PC-3 (cell line): ENCODE results near the gene CCL14. TPM values are rescaled to one million over a fixed set of nuclear protein-coding genes. Genes with fewer than 3 reads are reported as not detected.

Experiments used
- ATAC-seq: fragments of 200-7000 bp; cut with Tn5 transposase; 2 replicates; pipeline ENCODE4 v1.9.1; 2020; ENCODE audit warnings: mild to moderate bottlenecking, moderate library complexity
- BruUV-seq: library from RNA; stranded (reverse); fragments of 400-500 nt; replicated peaks from 2 replicates; lab custom pipeline; 2021; lab: Mats Ljungman, UMichigan
- CTCF ChIA-PET: fragments of 300-600 bp; sonication (Branson Sonifier 250); formaldehyde crosslinking; loops from one replicate; lab custom pipeline; 2022; ENCODE audit warnings: antibody characterized with exemption; lab: Charles Lee
- POLR2A ChIA-PET: fragments of 300-600 bp; sonication (Branson Sonifier 250); formaldehyde crosslinking; loops from one replicate; lab custom pipeline; 2022; ENCODE audit warnings: antibody characterized with exemption; ENCODE audit not compliant: unreplicated experiment; lab: Charles Lee
- DNase-seq: peaks from one replicate; pipeline ENCODE4 v3.0.0-alpha.2; 2015
- H2AFZ ChIP-seq: fragments of 300-600 bp; sonication (generic); 2 replicates; pipeline ENCODE4 v1.6.0; 2016; ENCODE audit warnings: antibody characterized with exemption, low read length
- H3F3A ChIP-seq: fragments of 300-600 bp; sonication (generic); one replicate; pipeline ENCODE4 v1.6.0; 2017; ENCODE audit warnings: antibody characterized with exemption, low read length, control low read depth, mild to moderate bottlenecking; ENCODE audit not compliant: unreplicated experiment
- H3K27ac ChIP-seq: fragments of 300-600 bp; sonication (generic); 2 replicates; pipeline ENCODE4 v1.5.1; 2016; ENCODE audit warnings: mild to moderate bottlenecking, low read length
- H3K27me3 ChIP-seq: fragments of 300-600 bp; sonication (generic); 2 replicates; pipeline ENCODE4 v1.6.1; 2016; ENCODE audit warnings: low read length, mixed read lengths
- H3K36me3 ChIP-seq: fragments of 300-600 bp; sonication (generic); 2 replicates; pipeline ENCODE4 v1.6.1; 2016; ENCODE audit warnings: low read depth, mixed run types, low read length, mixed read lengths
- H3K4me1 ChIP-seq: fragments of 300-600 bp; sonication (generic); 2 replicates; pipeline ENCODE4 v1.5.1; 2016; ENCODE audit warnings: low read length; ENCODE audit not compliant: insufficient read depth
- H3K4me2 ChIP-seq: fragments of 300-600 bp; sonication (generic); 2 replicates; pipeline ENCODE4 v1.6.0; 2016; ENCODE audit warnings: low read length
- H3K4me3 ChIP-seq: fragments of 300-600 bp; sonication (generic); 2 replicates; pipeline ENCODE4 v1.5.1; 2016; ENCODE audit warnings: mild to moderate bottlenecking, low read length, mixed read lengths
- H3K79me2 ChIP-seq: fragments of 300-600 bp; sonication (generic); 2 replicates; pipeline ENCODE4 v1.6.1; 2017; ENCODE audit warnings: low read length, mixed read lengths
- H3K9ac ChIP-seq: fragments of 300-600 bp; sonication (generic); 2 replicates; pipeline ENCODE4 v1.6.0; 2016; ENCODE audit warnings: mild to moderate bottlenecking, low read length
- H3K9me2 ChIP-seq: fragments of 300-600 bp; sonication (generic); replicated peaks from 2 replicates; pipeline ENCODE4 v1.6.1; 2016; ENCODE audit warnings: mixed run types, low read length, mixed read lengths
- H3K9me3 ChIP-seq: fragments of 300-600 bp; sonication (generic); 2 replicates; pipeline ENCODE4 v1.6.1; 2016; ENCODE audit warnings: low read length, mixed read lengths
- H4K20me1 ChIP-seq: fragments of 300-600 bp; sonication (generic); 2 replicates; pipeline ENCODE4 v1.6.1; 2016; ENCODE audit warnings: low read length, mixed read lengths
- EZH2 ChIP-seq: fragments of 300-600 bp; sonication (generic); IDR thresholded peaks from one replicate; pipeline ENCODE4 v1.6.1; 2017; ENCODE audit warnings: antibody characterized with exemption, mild to moderate bottlenecking, low read length; ENCODE audit not compliant: unreplicated experiment
- EZH2phosphoT487 ChIP-seq: fragments of 300-600 bp; sonication (generic); IDR thresholded peaks from 2 replicates; pipeline ENCODE4 v1.6.1; 2018; ENCODE audit warnings: mild to moderate bottlenecking, antibody characterized with exemption, low read length, borderline replicate concordance
- intact Hi-C: fragments of 100-400 bp; cut with micrococcal nuclease; formaldehyde crosslinking; loops from 2 replicates; pipeline ENCODE4 v1.9.0; 2023
- total RNA-seq: library from RNA; depleted of rRNA; stranded (reverse); fragments of >200 nt; gene quantifications from 2 replicates; pipeline ENCODE4 v1.2.3, GENCODE V29; 2014
- TF ChIP-seq, protein P1 (sequence below): fragments of 300-600 bp; sonication (generic); conservative IDR thresholded peaks from 2 replicates; pipeline ENCODE4 v1.5.1; 2017; ENCODE audit warnings: antibody characterized with exemption, low read depth, mild to moderate bottlenecking, low read length

CCL14 gene
- total RNA-seq, 1 experiment from 2014 or later, result not detected

DNA sequence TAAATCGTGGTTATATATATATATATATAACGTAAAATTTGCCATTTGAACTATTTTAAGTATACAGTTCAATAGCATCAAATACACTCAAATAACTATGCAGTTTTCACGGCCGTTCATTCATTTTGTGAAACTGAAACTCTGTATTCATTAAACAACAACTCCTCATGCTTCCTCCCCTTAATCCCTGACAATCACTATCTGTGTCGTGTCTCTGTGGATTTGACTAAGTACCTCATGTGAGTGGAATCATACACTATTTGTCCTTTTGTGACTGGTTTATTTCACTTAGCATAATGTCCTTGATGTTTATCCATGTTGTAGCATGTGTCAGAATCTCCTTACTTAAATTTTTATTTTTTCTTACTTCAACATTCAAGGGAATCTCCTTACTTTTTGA is 28.4 kb upstream of the CCL14 start:
- Histone ChIP-seq H3K27ac (no peak overlapping the region), H3K9me2 (no peaks in the 10 kb centered on the region), H4K20me1 (no peaks in the 10 kb centered on the region), H3K4me1 (no peaks in the 10 kb centered on the region), H3K36me3 (no peaks in the 10 kb centered on the region), H3K4me2 (no peak overlapping the region), H3K9ac (no peak overlapping the region), H3K27me3 (peaks cover 15% of the 10 kb centered on the region), H3K9me3 (no peaks in the 10 kb centered on the region), H2AFZ (no peak overlapping the region), H3K79me2 (no peaks in the 10 kb centered on the region), H3F3A (no peaks in the 10 kb centered on the region), H3K4me3 (no peak overlapping the region)
- intact Hi-C loops, result no loop called here
- DNase-seq, result no peak
- ATAC-seq, result no peak
- ChIA-PET POLR2A (no interaction called here), CTCF (no interaction called here)
- TF ChIP-seq EZH2phosphoT487 (no peak), EZH2 (no peak)
- TF ChIP-seq, protein P1, sequence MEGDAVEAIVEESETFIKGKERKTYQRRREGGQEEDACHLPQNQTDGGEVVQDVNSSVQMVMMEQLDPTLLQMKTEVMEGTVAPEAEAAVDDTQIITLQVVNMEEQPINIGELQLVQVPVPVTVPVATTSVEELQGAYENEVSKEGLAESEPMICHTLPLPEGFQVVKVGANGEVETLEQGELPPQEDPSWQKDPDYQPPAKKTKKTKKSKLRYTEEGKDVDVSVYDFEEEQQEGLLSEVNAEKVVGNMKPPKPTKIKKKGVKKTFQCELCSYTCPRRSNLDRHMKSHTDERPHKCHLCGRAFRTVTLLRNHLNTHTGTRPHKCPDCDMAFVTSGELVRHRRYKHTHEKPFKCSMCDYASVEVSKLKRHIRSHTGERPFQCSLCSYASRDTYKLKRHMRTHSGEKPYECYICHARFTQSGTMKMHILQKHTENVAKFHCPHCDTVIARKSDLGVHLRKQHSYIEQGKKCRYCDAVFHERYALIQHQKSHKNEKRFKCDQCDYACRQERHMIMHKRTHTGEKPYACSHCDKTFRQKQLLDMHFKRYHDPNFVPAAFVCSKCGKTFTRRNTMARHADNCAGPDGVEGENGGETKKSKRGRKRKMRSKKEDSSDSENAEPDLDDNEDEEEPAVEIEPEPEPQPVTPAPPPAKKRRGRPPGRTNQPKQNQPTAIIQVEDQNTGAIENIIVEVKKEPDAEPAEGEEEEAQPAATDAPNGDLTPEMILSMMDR, result no peak
- no TSS peak for BruUV-seq

DNA sequence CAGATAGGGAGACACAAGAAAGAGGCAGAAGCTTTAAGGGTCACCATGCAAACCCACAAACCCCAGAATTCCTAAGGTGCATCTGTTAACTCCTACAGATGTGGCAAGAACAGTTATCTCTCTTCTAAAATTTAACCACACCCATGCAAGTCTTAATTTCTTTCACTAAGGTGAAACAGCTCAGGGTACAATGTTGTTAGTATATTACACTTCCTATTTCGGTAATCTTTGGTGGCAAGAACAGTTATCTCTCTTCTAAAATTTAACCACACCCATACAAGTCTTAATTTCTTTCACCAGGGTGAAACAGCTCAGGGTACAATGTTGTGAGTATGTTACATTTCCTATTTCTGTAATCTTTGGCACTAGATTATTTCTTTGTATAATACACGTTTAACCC is 24.7 kb upstream of the CCL14 start:
- BruUV-seq, result no TSS peak
- H3K9ac ChIP-seq, result no peak overlapping the region
- no peaks in the 10 kb centered on the region for H3K36me3 ChIP-seq
- TF ChIP-seq EZH2 (no peak), EZH2phosphoT487 (no peak)
- TF ChIP-seq, protein P1, result no peak
- H3K9me2 ChIP-seq, result no peaks in the 10 kb centered on the region
- H3K4me2 ChIP-seq, result no peak overlapping the region
- ChIA-PET CTCF (no interaction called here), POLR2A (no interaction called here)
- H3K27ac ChIP-seq, result no peak overlapping the region
- peaks cover 13% of the 10 kb centered on the region for H3K27me3 ChIP-seq
- H3K4me3 ChIP-seq, result no peak overlapping the region
- no peaks in the 10 kb centered on the region for H3K79me2 ChIP-seq
- no peaks in the 10 kb centered on the region for H3K4me1 ChIP-seq
- no peaks in the 10 kb centered on the region for H4K20me1 ChIP-seq
- intact Hi-C loops, result no loop called here
- no peak overlapping the region for H2AFZ ChIP-seq
- DNase-seq (no peak), ATAC-seq (no peak)
- no peaks in the 10 kb centered on the region for H3K9me3 ChIP-seq
- H3F3A ChIP-seq, result no peaks in the 10 kb centered on the region

DNA sequence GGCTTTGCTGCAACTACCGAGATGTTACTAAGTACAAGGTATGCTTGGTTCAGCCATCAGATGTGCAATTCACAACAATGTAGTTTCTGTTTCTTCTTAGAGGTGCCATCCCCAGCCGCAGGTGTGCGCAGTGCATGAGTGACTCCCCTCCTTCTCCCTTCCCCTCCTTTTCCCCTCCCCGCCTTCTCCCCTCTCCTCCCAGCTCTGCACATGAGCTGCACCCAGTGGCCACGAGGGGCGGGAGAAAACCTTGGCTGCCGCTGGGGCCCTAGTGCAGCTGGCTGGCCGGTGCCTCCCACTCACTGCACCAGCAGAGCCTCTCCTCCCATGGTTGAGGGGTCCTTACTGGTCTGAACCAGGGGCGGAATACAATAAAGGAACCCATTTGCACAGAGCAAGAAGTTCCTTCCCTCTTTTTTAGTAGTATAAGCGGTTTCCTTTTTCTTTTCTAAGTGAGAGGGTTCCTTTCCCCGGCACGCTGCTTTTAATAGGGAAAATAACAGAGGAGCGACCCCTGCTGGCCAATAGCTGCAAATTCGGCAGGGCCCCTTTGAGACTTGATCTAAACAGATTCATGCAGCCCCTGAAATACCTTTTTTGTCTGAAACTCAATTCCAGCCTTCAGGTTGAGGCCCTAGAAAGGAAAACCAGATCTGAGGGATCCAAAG is 22.6 kb upstream of the CCL14 start:
- no peaks in the 10 kb centered on the region for H3F3A ChIP-seq
- H4K20me1 ChIP-seq, result no peaks in the 10 kb centered on the region
- DNase-seq (peak; percentile 42), ATAC-seq (no peak)
- CTCF ChIA-PET, result interaction anchor here (0.8 kb wide), 1 partner anchor 33 kb away, joined by 3 read pairs; no protein-coding TSS in a partner anchor
- H3K4me3 ChIP-seq, result no peak overlapping the region
- H2AFZ ChIP-seq, result 0 out of 2 replicates have a peak overlapping the region, but pooled peaks have one; percentile 53
- H3K27ac ChIP-seq, result no peak overlapping the region
- H3K9me3 ChIP-seq, result no peaks in the 10 kb centered on the region
- intact Hi-C loops, result loop anchor here (5.0 kb wide), 1 partner anchor 42 kb away; no protein-coding TSS in a partner anchor
- POLR2A ChIA-PET, result no interaction called here
- H3K9ac ChIP-seq, result no peak overlapping the region
- peaks cover 13% of the 10 kb centered on the region for H3K27me3 ChIP-seq
- no peaks in the 10 kb centered on the region for H3K4me1 ChIP-seq
- no peaks in the 10 kb centered on the region for H3K79me2 ChIP-seq
- H3K9me2 ChIP-seq, result no peaks in the 10 kb centered on the region
- no peaks in the 10 kb centered on the region for H3K36me3 ChIP-seq
- BruUV-seq, result no TSS peak
- H3K4me2 ChIP-seq, result peak overlapping the region; percentile 49; the same call in 1 of the 2 replicates
- TF ChIP-seq EZH2phosphoT487 (no peak), EZH2 (no peak)
- TF ChIP-seq, protein P1, result peak; percentile 70
